GM06990 (cell line): ENCODE data around the gene SHANK1.

Source experiments
- DNase-seq: peaks from one replicate; pipeline ENCODE4 v3.0.0-alpha.2; 2011; ENCODE audit not compliant: insufficient read length; ENCODE audit errors: extremely low read depth
- H3K27me3 ChIP-seq: replicated peaks from 2 replicates; pipeline ENCODE4 v1.6.0; 2011; ENCODE audit warnings: low read length; ENCODE audit not compliant: control insufficient read depth, insufficient read depth
- H3K36me3 ChIP-seq: 2 replicates; pipeline ENCODE4 v1.5.1; 2011; ENCODE audit warnings: low read length; ENCODE audit not compliant: control insufficient read depth, insufficient read depth
- H3K4me3 ChIP-seq: replicated peaks from 2 replicates; pipeline ENCODE4 v1.5.1; 2011; ENCODE audit warnings: low read depth, mild to moderate bottlenecking, control low read depth, low read length
- TF ChIP-seq, protein P1 (sequence below): IDR thresholded peaks from 2 replicates; pipeline ENCODE4 v1.5.1; 2011; ENCODE audit warnings: low read length, control low read depth, mild to moderate bottlenecking, inconsistent platforms; ENCODE audit not compliant: insufficient read depth, poor library complexity, severe bottlenecking

Gene SHANK1

DNA sequence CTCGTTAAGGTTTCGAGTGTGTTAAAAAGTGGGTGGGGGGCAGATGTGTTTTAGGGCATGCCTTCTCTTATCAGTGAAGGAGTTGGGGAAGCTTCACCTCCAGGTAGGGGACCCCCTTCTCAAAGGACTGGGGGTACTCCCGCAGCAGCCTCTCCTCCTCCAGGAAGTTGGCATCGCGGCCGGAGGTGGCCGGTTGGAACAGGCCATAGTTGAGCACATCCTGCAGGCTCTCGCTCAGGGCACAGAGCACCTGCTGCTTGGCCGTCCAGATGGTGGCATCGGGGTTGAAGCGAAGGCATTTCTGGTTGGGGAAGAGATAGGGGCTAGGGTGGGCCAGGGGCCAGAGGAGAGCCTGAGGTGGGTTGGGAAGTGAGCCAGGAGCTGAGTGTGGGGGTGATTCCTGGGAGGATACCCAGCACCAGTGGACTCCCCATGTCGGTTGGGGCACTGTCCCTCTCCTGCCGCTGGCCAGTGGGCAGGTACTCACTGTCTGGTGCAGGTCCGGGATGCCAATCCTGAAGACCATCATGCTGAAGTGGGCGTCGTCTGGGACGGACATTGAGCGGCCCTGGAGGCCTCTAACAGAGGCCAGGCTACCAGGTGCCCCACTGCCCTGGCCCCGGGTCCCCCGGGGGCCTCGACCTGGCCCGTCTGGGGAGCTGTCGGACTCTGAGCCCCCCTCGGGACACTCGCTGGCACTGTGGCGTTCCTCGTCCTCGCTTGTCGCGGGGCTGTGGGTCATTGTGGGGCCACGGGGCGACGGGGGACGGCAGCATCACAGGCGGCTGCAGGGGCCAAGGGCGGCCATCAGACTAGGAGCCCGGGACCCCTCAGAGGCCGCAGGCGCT lies 3.2 kb downstream of the SHANK1 start:
- Histone ChIP-seq H3K36me3 (no peaks in the 10 kb centered on the region), H3K27me3 (peaks cover 1% of the 10 kb centered on the region), H3K4me3 (no peak overlapping the region)
- TF ChIP-seq, protein P1, sequence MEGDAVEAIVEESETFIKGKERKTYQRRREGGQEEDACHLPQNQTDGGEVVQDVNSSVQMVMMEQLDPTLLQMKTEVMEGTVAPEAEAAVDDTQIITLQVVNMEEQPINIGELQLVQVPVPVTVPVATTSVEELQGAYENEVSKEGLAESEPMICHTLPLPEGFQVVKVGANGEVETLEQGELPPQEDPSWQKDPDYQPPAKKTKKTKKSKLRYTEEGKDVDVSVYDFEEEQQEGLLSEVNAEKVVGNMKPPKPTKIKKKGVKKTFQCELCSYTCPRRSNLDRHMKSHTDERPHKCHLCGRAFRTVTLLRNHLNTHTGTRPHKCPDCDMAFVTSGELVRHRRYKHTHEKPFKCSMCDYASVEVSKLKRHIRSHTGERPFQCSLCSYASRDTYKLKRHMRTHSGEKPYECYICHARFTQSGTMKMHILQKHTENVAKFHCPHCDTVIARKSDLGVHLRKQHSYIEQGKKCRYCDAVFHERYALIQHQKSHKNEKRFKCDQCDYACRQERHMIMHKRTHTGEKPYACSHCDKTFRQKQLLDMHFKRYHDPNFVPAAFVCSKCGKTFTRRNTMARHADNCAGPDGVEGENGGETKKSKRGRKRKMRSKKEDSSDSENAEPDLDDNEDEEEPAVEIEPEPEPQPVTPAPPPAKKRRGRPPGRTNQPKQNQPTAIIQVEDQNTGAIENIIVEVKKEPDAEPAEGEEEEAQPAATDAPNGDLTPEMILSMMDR: no peak
- no peak for DNase-seq

DNA sequence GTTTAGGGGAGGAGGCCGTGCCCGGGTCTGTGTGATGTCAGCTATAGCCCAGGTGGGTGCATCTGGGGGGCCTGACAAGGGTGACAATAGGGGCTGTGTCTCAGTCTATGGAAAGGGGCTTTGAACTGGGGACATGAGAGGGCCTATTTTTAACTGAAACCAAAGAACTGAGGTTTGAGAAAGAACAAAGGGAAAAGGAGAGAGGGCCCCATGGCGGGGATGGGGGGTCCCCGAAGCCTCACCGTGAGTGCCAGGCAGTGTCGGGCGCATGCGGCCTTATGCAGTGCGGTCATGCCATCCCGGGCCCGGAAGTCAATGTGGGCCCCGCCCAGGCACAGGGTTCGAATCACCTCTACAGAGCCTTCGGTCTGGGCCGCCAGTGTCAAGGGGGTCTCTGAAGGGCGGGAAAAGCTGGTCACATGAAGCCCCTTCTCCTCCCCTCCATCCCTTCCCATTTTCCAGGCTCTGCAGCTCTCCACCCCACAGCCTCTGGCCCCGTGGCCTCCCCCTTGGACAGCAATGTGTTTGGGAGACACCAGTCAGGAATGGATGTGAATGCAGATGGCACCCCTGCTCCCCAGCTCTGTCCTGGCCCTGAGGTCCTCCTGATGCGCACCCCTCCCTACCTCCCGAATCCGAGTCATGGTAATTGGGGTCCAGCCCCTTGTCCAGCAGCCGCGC lies 5.9 kb downstream of the SHANK1 start:
- DNase-seq: no peak
- Histone ChIP-seq H3K27me3 (no peaks in the 10 kb centered on the region; the same call in none of the 2 replicates), H3K36me3 (no peaks in the 10 kb centered on the region), H3K4me3 (no peak overlapping the region)
- TF ChIP-seq, protein P1: no peak

DNA sequence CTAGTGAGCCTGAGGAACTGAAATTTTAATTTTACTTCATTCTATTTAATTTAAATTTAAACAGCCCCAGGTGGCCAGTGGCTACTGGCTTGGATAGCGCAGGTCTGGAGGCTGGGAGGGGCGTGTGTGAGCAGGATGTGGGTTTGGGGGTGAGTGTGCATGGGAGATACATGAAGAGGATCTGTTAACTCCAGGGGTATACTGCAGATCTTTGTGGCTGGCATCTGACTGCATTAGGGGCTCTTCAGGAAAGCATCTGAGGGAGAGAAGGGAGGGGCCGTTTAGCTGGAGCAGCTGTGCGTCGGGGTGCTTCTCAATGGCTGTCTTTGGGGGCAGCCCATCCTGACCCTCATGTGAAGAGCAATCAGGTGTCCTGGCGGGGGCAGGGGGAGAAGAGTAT lies 6.8 kb downstream of the SHANK1 start:
- TF ChIP-seq, protein P1: no peak
- no peak for DNase-seq
- H3K4me3 ChIP-seq: no peak overlapping the region
- no peaks in the 10 kb centered on the region for H3K36me3 ChIP-seq
- H3K27me3 ChIP-seq: peaks cover 1% of the 10 kb centered on the region

DNA sequence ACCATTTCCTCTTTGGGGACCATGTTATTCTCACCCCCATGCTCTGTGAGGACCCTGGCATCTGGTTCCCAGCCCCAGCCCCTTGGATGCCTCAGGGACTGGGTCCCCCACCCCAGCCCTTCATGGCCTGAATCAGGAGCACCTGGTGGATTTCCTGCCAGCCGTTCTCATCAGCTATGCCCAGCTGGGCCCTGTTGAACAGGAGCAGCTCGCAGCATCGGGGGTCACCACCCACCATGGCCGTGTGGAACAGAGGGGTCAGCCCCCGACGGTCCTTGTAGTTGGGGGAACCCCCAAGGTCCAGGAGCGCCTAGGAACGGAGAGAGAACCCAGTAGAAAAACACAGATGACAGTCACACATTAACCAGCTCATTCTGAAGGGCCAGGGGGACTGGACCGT lies 7.8 kb downstream of the SHANK1 start:
- Histone ChIP-seq H3K4me3 (no peak overlapping the region), H3K36me3 (no peaks in the 10 kb centered on the region), H3K27me3 (peaks cover 1% of the 10 kb centered on the region)
- TF ChIP-seq, protein P1: no peak
- no peak for DNase-seq

DNA sequence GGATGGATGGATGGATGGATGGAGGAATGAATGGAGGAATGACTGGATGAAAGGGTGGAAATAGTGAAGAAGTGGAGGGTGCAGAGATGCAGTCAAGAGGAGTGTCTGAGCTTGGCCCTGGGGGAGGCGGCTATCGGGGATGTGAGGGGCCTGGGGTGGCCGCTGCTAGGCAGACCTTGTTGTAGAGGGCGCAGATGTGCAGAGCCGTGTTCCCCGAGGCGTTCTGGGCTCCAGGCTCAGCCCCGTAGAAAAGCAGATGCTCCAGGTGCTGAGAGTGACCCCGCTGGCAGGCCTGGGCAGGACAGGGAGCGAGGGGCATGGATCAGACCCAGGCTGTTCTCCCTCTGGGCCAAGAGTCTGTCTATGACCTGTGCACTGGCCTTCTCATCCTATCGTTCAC lies 8.4 kb downstream of the SHANK1 start:
- DNase-seq: no peak
- TF ChIP-seq, protein P1: no peak
- Histone ChIP-seq H3K36me3 (no peaks in the 10 kb centered on the region), H3K27me3 (peaks cover 1% of the 10 kb centered on the region), H3K4me3 (no peak overlapping the region)
